PC-9 (cell line): Measurements from ENCODE around the gene RPTOR. TPM values are rescaled to one million over a fixed set of nuclear protein-coding genes. Genes with fewer than 3 reads are reported as not detected.

ENCODE experiments used
- BruUV-seq: library from RNA; stranded (reverse); fragments of 400-500 nt; replicated peaks from 2 replicates; lab custom pipeline; 2021; lab: Mats Ljungman, UMichigan
- CTCF ChIA-PET: fragments of 300-600 bp; sonication (Branson Sonifier 250); formaldehyde crosslinking; loops from one replicate; lab custom pipeline; 2022; ENCODE audit warnings: antibody characterized with exemption; lab: Charles Lee
- POLR2A ChIA-PET: fragments of 300-600 bp; sonication (Branson Sonifier 250); formaldehyde crosslinking; loops from one replicate; lab custom pipeline; 2022; ENCODE audit warnings: antibody characterized with exemption; ENCODE audit not compliant: unreplicated experiment; lab: Charles Lee
- DNase-seq, 2 experiments: peaks; one replicate each; pipeline versions ENCODE4 v3.0.0 to v3.0.0-alpha.2; 2015 to 2022; ENCODE audit warnings: mixed read lengths in 1 of 2
- H2AFZ ChIP-seq: fragments of 200-600 bp; sonication (generic); 2 replicates; pipeline ENCODE4 v1.8.1; 2017; ENCODE audit warnings: antibody characterized with exemption
- H3F3A ChIP-seq: fragments of 200-600 bp; sonication (generic); 2 replicates; pipeline ENCODE4 v1.8.1; 2017; ENCODE audit warnings: antibody characterized with exemption, mild to moderate bottlenecking, low read depth; ENCODE audit not compliant: insufficient read depth
- H3K27ac ChIP-seq: fragments of 200-600 bp; sonication (generic); 2 replicates; pipeline ENCODE4 v1.6.1; 2016; ENCODE audit warnings: mixed run types
- H3K27me3 ChIP-seq: fragments of 200-600 bp; sonication (generic); 2 replicates; pipeline ENCODE4 v1.6.1; 2016; ENCODE audit warnings: low read depth, mixed run types; ENCODE audit not compliant: insufficient read depth
- H3K36me3 ChIP-seq: fragments of 200-600 bp; sonication (generic); 2 replicates; pipeline ENCODE4 v1.6.1; 2016; ENCODE audit warnings: low read depth, mixed run types
- H3K4me1 ChIP-seq: fragments of 200-600 bp; sonication (generic); replicated peaks from 2 replicates; pipeline ENCODE4 v1.6.1; 2016; ENCODE audit warnings: mixed run types; ENCODE audit not compliant: insufficient read depth
- H3K4me2 ChIP-seq: fragments of 200-600 bp; sonication (generic); 2 replicates; pipeline ENCODE4 v1.6.1; 2017; ENCODE audit warnings: mixed run types
- H3K4me3 ChIP-seq: fragments of 200-600 bp; sonication (generic); 2 replicates; pipeline ENCODE4 v1.6.1; 2016; ENCODE audit warnings: mixed run types
- H3K79me2 ChIP-seq: fragments of 200-600 bp; sonication (generic); 2 replicates; pipeline ENCODE4 v1.6.1; 2017; ENCODE audit warnings: low read depth, mixed run types
- H3K9me2 ChIP-seq: fragments of 200-600 bp; sonication (generic); 2 replicates; pipeline ENCODE4 v1.8.1; 2017; ENCODE audit warnings: mild to moderate bottlenecking; ENCODE audit not compliant: insufficient read depth
- H3K9me3 ChIP-seq: fragments of 200-600 bp; sonication (generic); 2 replicates; pipeline ENCODE4 v1.8.1; 2016; ENCODE audit warnings: low read depth; ENCODE audit not compliant: insufficient read depth
- H4K20me1 ChIP-seq: fragments of 200-600 bp; sonication (generic); 2 replicates; pipeline ENCODE4 v1.8.1; 2017; ENCODE audit not compliant: insufficient read depth
- EZH2 ChIP-seq: fragments of 200-600 bp; sonication (generic); IDR thresholded peaks from 2 replicates; pipeline ENCODE4 v1.8.0; 2017; ENCODE audit warnings: antibody characterized with exemption, low read depth
- intact Hi-C: fragments of 100-400 bp; cut with micrococcal nuclease; formaldehyde crosslinking; loops from one replicate; pipeline ENCODE4 v1.10.0; 2022; ENCODE audit not compliant: unreplicated experiment
- total RNA-seq: library from RNA; stranded (reverse); gene quantifications from 2 replicates; pipeline ENCODE4 v1.2.3, GENCODE V29; 2021
- TF ChIP-seq, protein P1 (sequence below): fragments of 200-600 bp; sonication (generic); conservative IDR thresholded peaks from 2 replicates; pipeline ENCODE4 v1.6.1; 2017; ENCODE audit warnings: mixed run types, antibody characterized with exemption, mild to moderate bottlenecking, moderate library complexity

Gene RPTOR
- total RNA-seq, 1 experiment from 2014 or later: 50.8 TPM

DNA sequence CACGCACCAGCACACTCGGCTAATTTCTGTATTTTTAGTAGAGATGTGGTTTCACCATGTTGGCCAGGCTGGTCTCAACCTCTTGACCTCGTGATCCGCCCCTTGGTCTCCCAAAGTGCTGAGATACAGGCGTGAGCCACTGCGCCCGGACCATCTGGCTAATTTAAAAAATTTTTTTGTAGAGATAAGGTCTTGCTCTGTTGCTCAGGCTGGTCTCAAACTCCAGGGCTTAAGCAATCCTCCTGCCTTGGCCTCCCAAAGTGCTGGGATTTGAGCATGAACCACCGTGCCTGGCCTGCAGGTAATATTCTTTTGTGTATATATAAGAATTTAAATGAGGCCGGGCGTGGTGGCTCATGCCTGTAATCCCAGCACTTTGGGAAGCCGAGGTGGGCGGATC lies 115.0 kb downstream of the RPTOR start:
- Histone ChIP-seq H3K4me3 (no peak overlapping the region), H3K9me2 (no peaks in the 10 kb centered on the region), H2AFZ (no peak overlapping the region), H3K27ac (no peak overlapping the region), H3K4me2 (no peak overlapping the region), H4K20me1 (peaks cover 5% of the 10 kb centered on the region; the same call in 1 of the 2 replicates), H3F3A (no peaks in the 10 kb centered on the region), H3K4me1 (no peaks in the 10 kb centered on the region), H3K79me2 (no peaks in the 10 kb centered on the region), H3K36me3 (no peaks in the 10 kb centered on the region), H3K27me3 (no peaks in the 10 kb centered on the region), H3K9me3 (no peaks in the 10 kb centered on the region)
- POLR2A ChIA-PET: no interaction called here
- CTCF ChIA-PET: no interaction called here
- BruUV-seq: no TSS peak
- intact Hi-C loops: no loop called here
- TF ChIP-seq EZH2: no peak
- DNase-seq: no peak

DNA sequence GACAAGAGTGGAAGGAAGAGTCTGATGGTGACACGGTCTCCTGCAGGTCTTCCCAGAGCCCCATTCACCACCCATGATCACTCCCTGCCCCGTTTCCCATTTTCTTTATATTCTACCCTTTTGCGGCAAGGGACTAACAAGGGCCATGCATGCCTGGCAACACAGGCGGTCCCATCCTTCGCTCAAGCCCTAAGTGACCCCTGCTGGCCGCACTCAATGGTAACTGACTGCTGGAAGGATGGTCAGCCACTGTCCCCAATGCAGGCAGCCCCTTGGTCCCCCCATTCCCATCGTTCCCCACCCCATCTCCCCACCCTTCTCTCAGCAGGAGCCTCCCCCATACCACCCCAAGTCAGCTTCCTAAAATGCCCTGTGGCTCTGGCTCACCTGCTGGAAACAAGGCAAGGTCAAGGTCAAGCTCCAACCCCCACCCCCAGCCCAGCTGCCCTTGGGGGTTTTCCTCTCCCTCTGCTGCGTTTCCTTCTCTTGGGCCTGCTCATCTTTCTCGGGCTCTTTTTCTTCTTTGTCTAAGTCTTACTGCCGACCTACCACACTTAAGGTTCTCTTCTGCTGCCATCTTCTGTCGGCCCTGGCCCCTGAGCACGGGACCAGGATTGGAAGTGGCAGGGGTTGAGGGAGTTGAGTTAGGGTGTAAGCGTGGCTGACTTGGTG lies 116.0 kb downstream of the RPTOR start:
- ChIA-PET CTCF (interaction anchor here (0.6 kb wide), 1 partner anchor 12 kb away, joined by 4 read pairs; no protein-coding TSS in a partner anchor), POLR2A (no interaction called here)
- no peaks in the 10 kb centered on the region for H3K4me1 ChIP-seq
- H3K4me3 ChIP-seq: no peak overlapping the region
- no peak overlapping the region for H2AFZ ChIP-seq
- no peak overlapping the region for H3K4me2 ChIP-seq
- BruUV-seq: no TSS peak
- intact Hi-C loops: no loop called here
- no peak for TF ChIP-seq EZH2
- TF ChIP-seq, protein P1, sequence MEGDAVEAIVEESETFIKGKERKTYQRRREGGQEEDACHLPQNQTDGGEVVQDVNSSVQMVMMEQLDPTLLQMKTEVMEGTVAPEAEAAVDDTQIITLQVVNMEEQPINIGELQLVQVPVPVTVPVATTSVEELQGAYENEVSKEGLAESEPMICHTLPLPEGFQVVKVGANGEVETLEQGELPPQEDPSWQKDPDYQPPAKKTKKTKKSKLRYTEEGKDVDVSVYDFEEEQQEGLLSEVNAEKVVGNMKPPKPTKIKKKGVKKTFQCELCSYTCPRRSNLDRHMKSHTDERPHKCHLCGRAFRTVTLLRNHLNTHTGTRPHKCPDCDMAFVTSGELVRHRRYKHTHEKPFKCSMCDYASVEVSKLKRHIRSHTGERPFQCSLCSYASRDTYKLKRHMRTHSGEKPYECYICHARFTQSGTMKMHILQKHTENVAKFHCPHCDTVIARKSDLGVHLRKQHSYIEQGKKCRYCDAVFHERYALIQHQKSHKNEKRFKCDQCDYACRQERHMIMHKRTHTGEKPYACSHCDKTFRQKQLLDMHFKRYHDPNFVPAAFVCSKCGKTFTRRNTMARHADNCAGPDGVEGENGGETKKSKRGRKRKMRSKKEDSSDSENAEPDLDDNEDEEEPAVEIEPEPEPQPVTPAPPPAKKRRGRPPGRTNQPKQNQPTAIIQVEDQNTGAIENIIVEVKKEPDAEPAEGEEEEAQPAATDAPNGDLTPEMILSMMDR: no peak
- H4K20me1 ChIP-seq: peaks cover 5% of the 10 kb centered on the region; the same call in 1 of the 2 replicates
- no peaks in the 10 kb centered on the region for H3F3A ChIP-seq
- DNase-seq: no peak
- H3K36me3 ChIP-seq: no peaks in the 10 kb centered on the region
- H3K79me2 ChIP-seq: no peaks in the 10 kb centered on the region
- no peaks in the 10 kb centered on the region for H3K27me3 ChIP-seq
- no peak overlapping the region for H3K27ac ChIP-seq
- H3K9me2 ChIP-seq: no peaks in the 10 kb centered on the region
- no peaks in the 10 kb centered on the region for H3K9me3 ChIP-seq

DNA sequence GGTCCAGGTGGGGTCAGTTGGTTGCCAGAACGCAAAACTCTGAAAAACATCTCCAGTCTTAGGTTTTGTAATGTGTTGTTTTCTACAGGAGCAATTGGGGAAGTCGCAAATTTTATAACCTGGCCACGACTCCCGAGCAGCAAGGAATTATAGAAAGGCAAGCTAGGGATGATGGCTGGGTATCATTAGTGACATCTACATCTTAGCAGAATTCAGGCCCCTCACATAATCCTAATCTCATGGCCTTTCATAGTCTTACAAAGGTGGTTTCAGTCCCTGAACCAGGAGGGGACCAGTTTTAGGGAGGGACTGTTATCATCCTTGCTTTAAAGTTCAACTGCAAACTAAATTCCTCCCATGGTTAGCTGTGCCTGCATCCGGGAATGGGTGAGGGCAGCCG lies 117.9 kb downstream of the RPTOR start:
- ChIA-PET CTCF (no interaction called here), POLR2A (no interaction called here)
- Histone ChIP-seq H3K27me3 (no peaks in the 10 kb centered on the region), H3K4me2 (no peak overlapping the region), H3K79me2 (no peaks in the 10 kb centered on the region), H3F3A (no peaks in the 10 kb centered on the region), H3K4me1 (no peaks in the 10 kb centered on the region), H3K9me2 (no peaks in the 10 kb centered on the region), H3K9me3 (no peaks in the 10 kb centered on the region), H3K36me3 (no peaks in the 10 kb centered on the region), H3K4me3 (no peak overlapping the region), H2AFZ (no peak overlapping the region), H4K20me1 (peaks cover 10% of the 10 kb centered on the region; the same call in 1 of the 2 replicates), H3K27ac (no peak overlapping the region)
- no peak for DNase-seq
- BruUV-seq: no TSS peak
- intact Hi-C loops: no loop called here
- TF ChIP-seq, protein P1: no peak
- no peak for TF ChIP-seq EZH2
